ENCODE data around the gene CCP110.
A peak's percentile ranks its signal among the peaks of the same experiment; 100 is the strongest.

DNA sequence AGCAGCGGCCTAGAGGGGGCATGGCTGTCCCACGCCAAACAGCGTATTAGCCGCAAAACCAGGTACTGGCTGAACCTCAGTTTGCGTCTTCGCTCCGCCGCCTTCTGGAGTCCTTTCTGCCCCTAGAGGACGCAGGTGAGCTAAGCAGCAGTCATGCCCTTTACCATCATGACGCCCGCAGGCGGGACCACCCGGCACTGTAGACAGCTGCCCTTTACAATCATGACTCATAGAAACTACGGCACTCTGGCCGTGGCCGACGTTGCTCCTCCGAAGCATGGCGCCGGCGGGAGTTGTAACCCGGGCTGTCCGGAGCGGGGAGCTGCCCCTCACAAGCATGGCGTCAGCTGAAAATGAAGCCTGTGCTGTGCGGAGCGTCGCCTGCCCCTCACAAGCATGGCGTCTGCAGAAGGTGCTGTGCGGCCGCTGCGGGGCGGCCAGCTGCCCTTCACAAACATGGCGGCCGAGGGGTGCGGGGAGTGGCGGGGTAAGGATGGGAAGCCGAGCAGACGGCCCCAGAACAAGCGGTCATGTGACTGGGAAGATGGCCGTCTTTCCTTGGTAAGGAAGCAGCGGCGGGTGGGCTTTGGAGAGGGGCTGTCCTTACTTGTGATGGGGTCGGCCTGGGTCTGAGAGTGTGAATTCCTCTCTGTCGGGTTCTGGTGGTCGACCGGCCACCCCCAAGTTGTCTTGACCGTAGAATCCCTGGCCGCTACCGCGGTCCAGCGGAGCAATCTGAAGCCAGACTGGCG, 31.6 kb downstream of the CCP110 start, which contains the start of gene VPS35L:
- TF ChIP-seq, protein P1, sequence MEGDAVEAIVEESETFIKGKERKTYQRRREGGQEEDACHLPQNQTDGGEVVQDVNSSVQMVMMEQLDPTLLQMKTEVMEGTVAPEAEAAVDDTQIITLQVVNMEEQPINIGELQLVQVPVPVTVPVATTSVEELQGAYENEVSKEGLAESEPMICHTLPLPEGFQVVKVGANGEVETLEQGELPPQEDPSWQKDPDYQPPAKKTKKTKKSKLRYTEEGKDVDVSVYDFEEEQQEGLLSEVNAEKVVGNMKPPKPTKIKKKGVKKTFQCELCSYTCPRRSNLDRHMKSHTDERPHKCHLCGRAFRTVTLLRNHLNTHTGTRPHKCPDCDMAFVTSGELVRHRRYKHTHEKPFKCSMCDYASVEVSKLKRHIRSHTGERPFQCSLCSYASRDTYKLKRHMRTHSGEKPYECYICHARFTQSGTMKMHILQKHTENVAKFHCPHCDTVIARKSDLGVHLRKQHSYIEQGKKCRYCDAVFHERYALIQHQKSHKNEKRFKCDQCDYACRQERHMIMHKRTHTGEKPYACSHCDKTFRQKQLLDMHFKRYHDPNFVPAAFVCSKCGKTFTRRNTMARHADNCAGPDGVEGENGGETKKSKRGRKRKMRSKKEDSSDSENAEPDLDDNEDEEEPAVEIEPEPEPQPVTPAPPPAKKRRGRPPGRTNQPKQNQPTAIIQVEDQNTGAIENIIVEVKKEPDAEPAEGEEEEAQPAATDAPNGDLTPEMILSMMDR (conservative IDR thresholded peaks at IDR 0.05; ENCODE audit: low read length): peak; percentile 81
- TF ChIP-seq EZH2phosphoT487 (IDR thresholded peaks at IDR 0.05; ENCODE audit: borderline replicate concordance, low read depth, low read length): no peak

Data from OCI-LY7 (cell line).